GM23338 (cell line): ENCODE data around the gene OTOG. TPM values are rescaled to one million over a fixed set of nuclear protein-coding genes. Genes with fewer than 3 reads are reported as not detected.

Experiments used
- ATAC-seq: fragments of 200-7000 bp; cut with Tn5 transposase; 3 replicates; pipeline ENCODE4 v1.9.1; 2020
- DNase-seq: peaks from one replicate; pipeline ENCODE4 v3.0.0-alpha.2; 2015; ENCODE audit warnings: low spot score
- H2AFZ ChIP-seq: fragments of 200-600 bp; sonication (generic); 2 replicates; pipeline ENCODE4 v1.8.0; 2016; ENCODE audit warnings: antibody characterized with exemption, mild to moderate bottlenecking, moderate library complexity
- H3F3A ChIP-seq: fragments of 200-600 bp; sonication (generic); replicated peaks from 2 replicates; pipeline ENCODE4 v1.8.0; 2017; ENCODE audit warnings: antibody characterized with exemption, mixed run types, low read depth
- H3K27ac ChIP-seq: fragments of 200-600 bp; sonication (generic); 2 replicates; pipeline ENCODE4 v1.6.1; 2016; ENCODE audit warnings: low read depth
- H3K27me3 ChIP-seq: fragments of 200-600 bp; sonication (generic); 2 replicates; pipeline ENCODE4 v1.8.0; 2016; ENCODE audit warnings: mild to moderate bottlenecking, mixed run types, moderate library complexity; ENCODE audit not compliant: insufficient read depth
- H3K36me3 ChIP-seq: fragments of 200-600 bp; sonication (generic); 2 replicates; pipeline ENCODE4 v1.8.0; 2016; ENCODE audit warnings: mild to moderate bottlenecking; ENCODE audit not compliant: insufficient read depth
- H3K4me1 ChIP-seq: fragments of 200-600 bp; sonication (generic); 2 replicates; pipeline ENCODE4 v1.8.0; 2016; ENCODE audit warnings: mild to moderate bottlenecking, moderate library complexity; ENCODE audit not compliant: insufficient read depth
- H3K4me2 ChIP-seq: fragments of 200-600 bp; sonication (generic); 2 replicates; pipeline ENCODE4 v1.7.1; 2017; ENCODE audit warnings: mixed run types
- H3K4me3 ChIP-seq: fragments of 200-600 bp; sonication (generic); 2 replicates; pipeline ENCODE4 v1.6.1; 2016; ENCODE audit warnings: mixed run types
- H3K79me2 ChIP-seq: fragments of 200-600 bp; sonication (generic); replicated peaks from 2 replicates; pipeline ENCODE4 v1.8.0; 2017; ENCODE audit warnings: mild to moderate bottlenecking; ENCODE audit not compliant: insufficient read depth
- H3K9me2 ChIP-seq: fragments of 200-600 bp; sonication (generic); 2 replicates; pipeline ENCODE4 v1.8.0; 2017; ENCODE audit not compliant: insufficient read depth
- H4K20me1 ChIP-seq: fragments of 200-600 bp; sonication (generic); replicated peaks from 2 replicates; pipeline ENCODE4 v1.8.0; 2017; ENCODE audit warnings: mild to moderate bottlenecking; ENCODE audit not compliant: insufficient read depth
- H3K27ac Mint-ChIP-seq: 2 replicates; pipeline ENCODE4 v1.8.0; 2020; ENCODE audit warnings: inconsistent platforms, mild to moderate bottlenecking, moderate library complexity, mixed read lengths
- H3K27me3 Mint-ChIP-seq: 3 replicates; pipeline ENCODE4 v1.8.0; 2022; ENCODE audit warnings: low read depth, mild to moderate bottlenecking, moderate library complexity, mixed read lengths, inconsistent platforms; ENCODE audit not compliant: insufficient read depth, poor library complexity
- H3K36me3 Mint-ChIP-seq: 3 replicates; pipeline ENCODE4 v1.8.0; 2021; ENCODE audit warnings: low read depth, mild to moderate bottlenecking, inconsistent platforms, moderate library complexity, mixed read lengths
- H3K4me1 Mint-ChIP-seq: 3 replicates; pipeline ENCODE4 v1.8.0; 2020; ENCODE audit warnings: mild to moderate bottlenecking, inconsistent platforms, mixed read lengths
- H3K4me3 Mint-ChIP-seq: 3 replicates; pipeline ENCODE4 v1.8.0; 2021; ENCODE audit warnings: moderate library complexity, mild to moderate bottlenecking, inconsistent platforms, mixed read lengths
- H3K9me3 Mint-ChIP-seq: 3 replicates; pipeline ENCODE4 v1.8.0; 2020; ENCODE audit warnings: moderate library complexity, mild to moderate bottlenecking, inconsistent platforms, mixed read lengths
- CREB1 ChIP-seq: fragments of 250-450 bp; sonication (Bioruptor Pico); IDR thresholded peaks from 2 replicates; pipeline ENCODE4 v1.5.0; 2020; ENCODE audit warnings: low read depth, mild to moderate bottlenecking, moderate library complexity
- EZH2 ChIP-seq: fragments of 200-600 bp; sonication (generic); IDR thresholded peaks from one replicate; pipeline ENCODE4 v1.8.0; 2017; ENCODE audit warnings: antibody characterized with exemption, mild to moderate bottlenecking, low read depth; ENCODE audit not compliant: unreplicated experiment
- JUNB ChIP-seq: IDR thresholded peaks from one replicate; pipeline ENCODE4 v1.6.1; 2016; ENCODE audit warnings: antibody characterized with exemption; ENCODE audit not compliant: unreplicated experiment
- POLR2AphosphoS5 ChIP-seq: IDR thresholded peaks from 2 replicates; pipeline ENCODE4 v1.6.1; 2016; ENCODE audit warnings: antibody characterized with exemption, low read depth
- STAT1 ChIP-seq: IDR thresholded peaks from one replicate; pipeline ENCODE4 v1.6.1; 2016; ENCODE audit warnings: antibody characterized with exemption; ENCODE audit not compliant: unreplicated experiment
- ZNF331 ChIP-seq: fragments of 250-450 bp; sonication (Bioruptor Pico); IDR thresholded peaks from 2 replicates; pipeline ENCODE4 v1.5.0; 2020; ENCODE audit warnings: low read depth, mild to moderate bottlenecking, moderate library complexity
- polyA plus RNA-seq: library from polyadenylated mRNA; unstranded; fragments of >200 nt; fragmentation: Nextera tagmentation; extraction: Ambion mirVana; gene quantifications from 2 replicates; pipeline ENCODE4 v1.2.1, GENCODE V29; 2016
- total RNA-seq: library from RNA; depleted of rRNA; stranded (reverse); fragments of >200 nt; shearing (Covaris generic); gene quantifications from 2 replicates; pipeline ENCODE4 v1.2.3, GENCODE V29; 2014
- TF ChIP-seq, protein P1 (sequence below): IDR thresholded peaks from one replicate; pipeline ENCODE4 v1.6.1; 2018; ENCODE audit warnings: antibody characterized with exemption; ENCODE audit not compliant: unreplicated experiment
- TF ChIP-seq, protein P2 (sequence below): fragments of 250-450 bp; sonication (Bioruptor Pico); IDR thresholded peaks from 2 replicates; pipeline ENCODE4 v1.5.0; 2020; ENCODE audit warnings: mild to moderate bottlenecking, moderate library complexity
- TF ChIP-seq, protein P3 (sequence below): IDR thresholded peaks from 2 replicates; pipeline ENCODE4 v1.6.1; 2016; ENCODE audit warnings: antibody characterized with exemption

Gene OTOG
- total and polyA plus RNA-seq, 2 experiments from 2014 or later, result 0.40 to 0.52 TPM

DNA sequence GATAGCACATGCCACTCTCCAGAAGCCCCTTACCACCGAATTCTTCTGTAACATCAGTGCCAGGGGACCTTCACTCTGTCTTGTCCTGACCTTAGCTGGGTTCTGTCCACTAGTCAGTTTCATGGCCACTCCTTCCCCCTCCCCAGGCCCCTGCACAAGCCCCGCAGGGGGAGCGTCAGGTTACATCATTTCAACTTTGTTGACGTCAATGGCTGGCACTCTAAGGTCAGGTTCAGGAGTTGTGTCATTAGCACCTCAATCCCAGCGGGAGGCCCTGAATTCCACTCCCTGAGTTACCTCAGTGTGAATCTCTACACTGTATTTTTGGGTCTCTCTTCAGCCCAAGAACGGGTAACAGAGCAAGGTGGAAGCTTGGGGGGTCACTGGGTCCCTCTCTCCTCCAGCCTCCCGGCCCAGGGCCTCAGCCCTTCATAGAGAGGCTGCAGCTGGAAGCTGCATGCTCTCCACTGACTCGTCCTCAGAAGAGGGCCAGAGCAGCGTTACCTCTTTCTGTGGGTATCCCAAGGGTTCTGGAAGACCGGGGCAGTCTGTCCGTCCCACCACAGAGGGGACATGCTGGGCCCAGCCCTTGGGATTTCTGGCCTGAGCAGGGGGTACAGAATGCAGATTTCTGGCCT, 13.2 kb upstream of the OTOG start:
- ATAC-seq (no peak), DNase-seq (no peak)
- H4K20me1 ChIP-seq, result no peaks in the 10 kb centered on the region
- no peaks in the 10 kb centered on the region for H3K27me3 ChIP-seq
- H3K36me3 Mint-ChIP-seq, result no peaks in the 10 kb centered on the region
- no peak overlapping the region for H3K4me3 Mint-ChIP-seq
- no peak overlapping the region for H3K27ac Mint-ChIP-seq
- no peaks in the 10 kb centered on the region for H3K79me2 ChIP-seq
- H3K9me3 Mint-ChIP-seq, result no peaks in the 10 kb centered on the region
- no peak overlapping the region for H3K4me2 ChIP-seq
- H3K27me3 Mint-ChIP-seq, result peaks cover 5% of the 10 kb centered on the region
- H3K36me3 ChIP-seq, result no peaks in the 10 kb centered on the region
- H3K4me1 Mint-ChIP-seq, result peaks cover 12% of the 10 kb centered on the region
- H3F3A ChIP-seq, result no peaks in the 10 kb centered on the region
- H3K4me1 ChIP-seq, result no peaks in the 10 kb centered on the region
- H2AFZ ChIP-seq, result no peak overlapping the region
- H3K27ac ChIP-seq, result no peak overlapping the region
- H3K9me2 ChIP-seq, result no peaks in the 10 kb centered on the region
- no peak overlapping the region for H3K4me3 ChIP-seq
- TF ChIP-seq, protein P1, sequence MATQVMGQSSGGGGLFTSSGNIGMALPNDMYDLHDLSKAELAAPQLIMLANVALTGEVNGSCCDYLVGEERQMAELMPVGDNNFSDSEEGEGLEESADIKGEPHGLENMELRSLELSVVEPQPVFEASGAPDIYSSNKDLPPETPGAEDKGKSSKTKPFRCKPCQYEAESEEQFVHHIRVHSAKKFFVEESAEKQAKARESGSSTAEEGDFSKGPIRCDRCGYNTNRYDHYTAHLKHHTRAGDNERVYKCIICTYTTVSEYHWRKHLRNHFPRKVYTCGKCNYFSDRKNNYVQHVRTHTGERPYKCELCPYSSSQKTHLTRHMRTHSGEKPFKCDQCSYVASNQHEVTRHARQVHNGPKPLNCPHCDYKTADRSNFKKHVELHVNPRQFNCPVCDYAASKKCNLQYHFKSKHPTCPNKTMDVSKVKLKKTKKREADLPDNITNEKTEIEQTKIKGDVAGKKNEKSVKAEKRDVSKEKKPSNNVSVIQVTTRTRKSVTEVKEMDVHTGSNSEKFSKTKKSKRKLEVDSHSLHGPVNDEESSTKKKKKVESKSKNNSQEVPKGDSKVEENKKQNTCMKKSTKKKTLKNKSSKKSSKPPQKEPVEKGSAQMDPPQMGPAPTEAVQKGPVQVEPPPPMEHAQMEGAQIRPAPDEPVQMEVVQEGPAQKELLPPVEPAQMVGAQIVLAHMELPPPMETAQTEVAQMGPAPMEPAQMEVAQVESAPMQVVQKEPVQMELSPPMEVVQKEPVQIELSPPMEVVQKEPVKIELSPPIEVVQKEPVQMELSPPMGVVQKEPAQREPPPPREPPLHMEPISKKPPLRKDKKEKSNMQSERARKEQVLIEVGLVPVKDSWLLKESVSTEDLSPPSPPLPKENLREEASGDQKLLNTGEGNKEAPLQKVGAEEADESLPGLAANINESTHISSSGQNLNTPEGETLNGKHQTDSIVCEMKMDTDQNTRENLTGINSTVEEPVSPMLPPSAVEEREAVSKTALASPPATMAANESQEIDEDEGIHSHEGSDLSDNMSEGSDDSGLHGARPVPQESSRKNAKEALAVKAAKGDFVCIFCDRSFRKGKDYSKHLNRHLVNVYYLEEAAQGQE, result no peak
- TF ChIP-seq ZNF331 (CRISPR knock-in tag) (no peak), EZH2 (no peak), CREB1 (CRISPR knock-in tag) (no peak), JUNB (no peak), STAT1 (no peak), POLR2AphosphoS5 (no peak)
- TF ChIP-seq, protein P2, sequence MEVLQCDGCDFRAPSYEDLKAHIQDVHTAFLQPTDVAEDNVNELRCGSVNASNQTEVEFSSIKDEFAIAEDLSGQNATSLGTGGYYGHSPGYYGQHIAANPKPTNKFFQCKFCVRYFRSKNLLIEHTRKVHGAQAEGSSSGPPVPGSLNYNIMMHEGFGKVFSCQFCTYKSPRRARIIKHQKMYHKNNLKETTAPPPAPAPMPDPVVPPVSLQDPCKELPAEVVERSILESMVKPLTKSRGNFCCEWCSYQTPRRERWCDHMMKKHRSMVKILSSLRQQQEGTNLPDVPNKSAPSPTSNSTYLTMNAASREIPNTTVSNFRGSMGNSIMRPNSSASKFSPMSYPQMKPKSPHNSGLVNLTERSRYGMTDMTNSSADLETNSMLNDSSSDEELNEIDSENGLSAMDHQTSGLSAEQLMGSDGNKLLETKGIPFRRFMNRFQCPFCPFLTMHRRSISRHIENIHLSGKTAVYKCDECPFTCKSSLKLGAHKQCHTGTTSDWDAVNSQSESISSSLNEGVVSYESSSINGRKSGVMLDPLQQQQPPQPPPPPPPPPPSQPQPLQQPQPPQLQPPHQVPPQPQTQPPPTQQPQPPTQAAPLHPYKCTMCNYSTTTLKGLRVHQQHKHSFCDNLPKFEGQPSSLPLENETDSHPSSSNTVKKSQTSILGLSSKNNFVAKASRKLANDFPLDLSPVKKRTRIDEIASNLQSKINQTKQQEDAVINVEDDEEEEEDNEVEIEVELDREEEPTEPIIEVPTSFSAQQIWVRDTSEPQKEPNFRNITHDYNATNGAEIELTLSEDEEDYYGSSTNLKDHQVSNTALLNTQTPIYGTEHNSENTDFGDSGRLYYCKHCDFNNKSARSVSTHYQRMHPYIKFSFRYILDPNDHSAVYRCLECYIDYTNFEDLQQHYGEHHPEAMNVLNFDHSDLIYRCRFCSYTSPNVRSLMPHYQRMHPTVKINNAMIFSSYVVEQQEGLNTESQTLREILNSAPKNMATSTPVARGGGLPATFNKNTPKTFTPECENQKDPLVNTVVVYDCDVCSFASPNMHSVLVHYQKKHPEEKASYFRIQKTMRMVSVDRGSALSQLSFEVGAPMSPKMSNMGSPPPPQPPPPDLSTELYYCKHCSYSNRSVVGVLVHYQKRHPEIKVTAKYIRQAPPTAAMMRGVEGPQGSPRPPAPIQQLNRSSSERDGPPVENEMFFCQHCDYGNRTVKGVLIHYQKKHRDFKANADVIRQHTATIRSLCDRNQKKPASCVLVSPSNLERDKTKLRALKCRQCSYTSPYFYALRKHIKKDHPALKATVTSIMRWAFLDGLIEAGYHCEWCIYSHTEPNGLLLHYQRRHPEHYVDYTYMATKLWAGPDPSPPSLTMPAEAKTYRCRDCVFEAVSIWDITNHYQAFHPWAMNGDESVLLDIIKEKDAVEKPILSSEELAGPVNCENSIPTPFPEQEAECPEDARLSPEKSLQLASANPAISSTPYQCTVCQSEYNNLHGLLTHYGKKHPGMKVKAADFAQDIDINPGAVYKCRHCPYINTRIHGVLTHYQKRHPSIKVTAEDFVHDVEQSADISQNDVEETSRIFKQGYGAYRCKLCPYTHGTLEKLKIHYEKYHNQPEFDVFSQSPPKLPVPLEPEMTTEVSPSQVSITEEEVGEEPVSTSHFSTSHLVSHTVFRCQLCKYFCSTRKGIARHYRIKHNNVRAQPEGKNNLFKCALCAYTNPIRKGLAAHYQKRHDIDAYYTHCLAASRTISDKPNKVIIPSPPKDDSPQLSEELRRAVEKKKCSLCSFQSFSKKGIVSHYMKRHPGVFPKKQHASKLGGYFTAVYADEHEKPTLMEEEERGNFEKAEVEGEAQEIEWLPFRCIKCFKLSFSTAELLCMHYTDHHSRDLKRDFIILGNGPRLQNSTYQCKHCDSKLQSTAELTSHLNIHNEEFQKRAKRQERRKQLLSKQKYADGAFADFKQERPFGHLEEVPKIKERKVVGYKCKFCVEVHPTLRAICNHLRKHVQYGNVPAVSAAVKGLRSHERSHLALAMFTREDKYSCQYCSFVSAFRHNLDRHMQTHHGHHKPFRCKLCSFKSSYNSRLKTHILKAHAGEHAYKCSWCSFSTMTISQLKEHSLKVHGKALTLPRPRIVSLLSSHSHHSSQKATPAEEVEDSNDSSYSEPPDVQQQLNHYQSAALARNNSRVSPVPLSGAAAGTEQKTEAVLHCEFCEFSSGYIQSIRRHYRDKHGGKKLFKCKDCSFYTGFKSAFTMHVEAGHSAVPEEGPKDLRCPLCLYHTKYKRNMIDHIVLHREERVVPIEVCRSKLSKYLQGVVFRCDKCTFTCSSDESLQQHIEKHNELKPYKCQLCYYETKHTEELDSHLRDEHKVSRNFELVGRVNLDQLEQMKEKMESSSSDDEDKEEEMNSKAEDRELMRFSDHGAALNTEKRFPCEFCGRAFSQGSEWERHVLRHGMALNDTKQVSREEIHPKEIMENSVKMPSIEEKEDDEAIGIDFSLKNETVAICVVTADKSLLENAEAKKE, result no peak
- TF ChIP-seq, protein P3, sequence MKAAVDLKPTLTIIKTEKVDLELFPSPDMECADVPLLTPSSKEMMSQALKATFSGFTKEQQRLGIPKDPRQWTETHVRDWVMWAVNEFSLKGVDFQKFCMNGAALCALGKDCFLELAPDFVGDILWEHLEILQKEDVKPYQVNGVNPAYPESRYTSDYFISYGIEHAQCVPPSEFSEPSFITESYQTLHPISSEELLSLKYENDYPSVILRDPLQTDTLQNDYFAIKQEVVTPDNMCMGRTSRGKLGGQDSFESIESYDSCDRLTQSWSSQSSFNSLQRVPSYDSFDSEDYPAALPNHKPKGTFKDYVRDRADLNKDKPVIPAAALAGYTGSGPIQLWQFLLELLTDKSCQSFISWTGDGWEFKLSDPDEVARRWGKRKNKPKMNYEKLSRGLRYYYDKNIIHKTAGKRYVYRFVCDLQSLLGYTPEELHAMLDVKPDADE, result no peak
